Left lobe of liver (tissue), 2 donors: Measurements from ENCODE around the gene FFAR1. TPM values are rescaled to one million over a fixed set of nuclear protein-coding genes. Genes with fewer than 3 reads are reported as not detected.
"Not testable (repeated sequence)": the region's sequence is repeated elsewhere in the genome, so short reads cannot be mapped to it uniquely, and the experiment has no call there.

ENCODE experiments used
- ATAC-seq: fragments of 200-7000 bp; cut with Tn5 transposase; one replicate; pipeline ENCODE4 v1.9.1; 2020; ENCODE audit warnings: mild to moderate bottlenecking, moderate library complexity
- DNase-seq: peaks from one replicate; pipeline ENCODE4 v3.0.0-alpha.2; 2020; ENCODE audit warnings: low spot score
- total RNA-seq: library from RNA; stranded (reverse); gene quantifications from one replicate; pipeline ENCODE4 v1.2.1, GENCODE V29; 2021
- donor health status: DM: no; HTN: no; CAD: no; lungs with moderate emphysema.
- donor health status: DM: no; HTN: yes; CAD: no.

Gene FFAR1
- total RNA-seq, 1 donor from 2014 or later: not detected

GRCh38 chr19:35358834-35359233 lies 11.1 kb downstream of the FFAR1 start:
- ATAC-seq: not testable (repeated sequence)

DNA sequence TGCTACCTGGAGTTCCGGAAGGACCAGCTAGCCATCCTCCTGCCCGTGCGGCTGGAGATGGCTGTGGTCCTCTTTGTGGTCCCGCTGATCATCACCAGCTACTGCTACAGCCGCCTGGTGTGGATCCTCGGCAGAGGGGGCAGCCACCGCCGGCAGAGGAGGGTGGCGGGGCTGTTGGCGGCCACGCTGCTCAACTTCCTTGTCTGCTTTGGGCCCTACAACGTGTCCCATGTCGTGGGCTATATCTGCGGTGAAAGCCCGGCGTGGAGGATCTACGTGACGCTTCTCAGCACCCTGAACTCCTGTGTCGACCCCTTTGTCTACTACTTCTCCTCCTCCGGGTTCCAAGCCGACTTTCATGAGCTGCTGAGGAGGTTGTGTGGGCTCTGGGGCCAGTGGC lies 11.7 kb downstream of the FFAR1 start:
- ATAC-seq: not testable (repeated sequence)
- peak; percentile 37 for DNase-seq

More at GRCh38 chr19:35358834-35359233, 11.1 kb downstream of the FFAR1 start:
- DNase-seq: peak; percentile 43

DNA sequence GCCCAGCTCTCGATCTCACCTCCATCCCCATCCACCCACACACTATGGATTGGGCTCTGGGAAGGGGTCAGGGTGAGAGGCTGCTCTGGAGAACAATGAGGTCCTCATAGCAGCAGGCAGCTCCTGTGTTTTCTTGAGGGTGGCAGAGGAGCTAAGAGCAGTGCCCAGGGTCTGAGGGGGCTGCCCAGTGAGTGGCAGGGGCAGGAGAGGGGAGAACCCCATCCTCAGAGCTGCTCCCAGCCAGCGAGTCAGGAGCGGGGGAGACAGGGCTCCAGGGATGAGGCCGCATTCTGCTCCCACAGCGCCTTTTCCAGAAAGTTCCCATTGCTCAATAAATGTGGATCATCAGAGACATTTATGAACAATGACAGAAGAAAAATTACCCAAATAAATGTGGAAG lies 12.4 kb downstream of the FFAR1 start:
- ATAC-seq, DNase-seq: not testable (repeated sequence)

- ATAC-seq (no peak), DNase-seq (no peak)
These were observed 13.2 kb downstream of the FFAR1 start for GRCh38 chr19:35360880-35361420.

DNA sequence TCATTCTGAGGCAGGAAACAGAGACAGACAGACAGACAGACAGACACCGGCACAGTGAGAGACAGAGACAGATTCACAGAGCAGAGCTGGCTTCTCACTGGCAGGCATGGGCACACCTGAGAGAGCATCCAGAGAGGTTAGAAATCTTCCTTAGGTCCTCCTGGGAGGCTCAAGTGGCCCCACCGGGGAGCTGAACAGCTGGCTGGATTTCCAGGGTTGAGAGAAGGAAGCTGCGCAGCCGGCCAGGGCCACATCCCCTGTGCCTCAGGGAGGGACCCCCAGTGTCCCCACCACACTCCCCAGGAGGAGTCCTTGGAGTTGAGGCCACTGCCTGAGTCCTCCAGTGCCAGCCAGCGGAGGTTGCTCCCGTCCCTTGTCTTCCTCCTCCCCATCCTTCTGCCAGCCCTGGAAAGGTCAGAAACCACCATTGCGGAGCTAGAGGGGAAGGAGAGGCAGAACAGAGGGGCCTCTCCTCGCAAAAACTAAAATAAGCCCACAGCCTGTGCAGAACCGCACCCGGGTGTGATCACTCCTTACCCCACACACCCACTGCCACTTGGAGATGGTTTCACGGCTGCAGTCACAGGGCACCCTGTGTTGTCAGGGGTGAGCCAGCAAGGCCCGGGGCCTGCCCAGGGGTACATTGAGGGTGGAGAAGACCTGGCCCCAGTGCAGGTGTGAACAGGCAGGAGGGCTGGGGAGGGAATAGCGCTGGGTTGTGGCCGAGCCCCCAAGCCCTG lies 14.7 kb downstream of the FFAR1 start:
- no peak for DNase-seq
- ATAC-seq: no peak

- DNase-seq (peak; percentile 21), ATAC-seq (no peak)
These were observed 15.4 kb downstream of the FFAR1 start for GRCh38 chr19:35363001-35363590.

- ATAC-seq (no peak), DNase-seq (no peak)
These were observed 16.2 kb downstream of the FFAR1 start for GRCh38 chr19:35363711-35364425.

- no peak for DNase-seq
- no peak for ATAC-seq
These were observed 17.6 kb downstream of the FFAR1 start for GRCh38 chr19:35365303-35365702.

- ATAC-seq: no peak
- no peak for DNase-seq
These were observed 20.7 kb downstream of the FFAR1 start for GRCh38 chr19:35368378-35368777.

- ATAC-seq (no peak), DNase-seq (no peak)
These were observed 21.8 kb downstream of the FFAR1 start for GRCh38 chr19:35369522-35369921.

DNA sequence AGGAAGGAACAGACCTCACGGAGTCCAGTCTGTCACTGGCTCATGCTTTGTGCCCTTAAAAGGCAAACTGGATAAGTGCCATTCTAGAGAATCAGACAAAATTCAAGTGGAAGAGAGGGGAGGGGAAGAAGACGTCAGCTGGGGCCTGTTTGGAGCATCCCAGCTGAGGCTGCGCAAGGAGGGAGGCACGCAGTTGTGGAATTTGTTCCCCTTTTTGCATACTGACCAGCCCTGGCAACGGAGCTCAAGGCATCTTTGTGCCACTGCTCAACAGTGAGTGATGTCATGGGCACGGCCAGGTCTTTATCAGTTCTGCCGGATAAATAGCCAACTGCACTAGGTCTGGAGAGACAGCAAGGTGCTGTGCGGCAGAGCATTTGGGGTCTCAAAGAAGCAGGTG lies 23.0 kb downstream of the FFAR1 start, which contains the start of gene GPR42:
TSS of gene GPR42 (plus strand) at position 347 of the 400 bp plus-strand sequence. CDS start 292 bp downstream, outside the sequence.
- ATAC-seq (no peak), DNase-seq (no peak)

DNA sequence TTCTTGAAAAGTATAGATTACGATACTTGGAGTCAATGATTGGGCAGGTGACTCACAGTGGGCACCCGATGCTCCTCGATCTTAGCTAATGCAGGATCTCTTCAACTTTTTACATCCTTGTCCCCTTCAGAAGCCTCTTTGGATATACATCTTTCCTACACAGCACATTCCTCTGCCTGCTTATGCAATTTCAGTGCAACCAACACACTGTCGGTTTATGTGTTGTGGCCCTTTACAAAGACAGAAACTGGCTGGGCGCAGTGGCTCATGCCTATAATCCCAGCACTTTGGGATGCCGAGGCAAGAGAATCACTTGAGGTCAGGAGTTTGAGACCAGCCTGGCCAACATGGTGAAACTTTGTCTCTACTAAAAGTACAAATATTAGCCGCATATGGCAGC lies 25.8 kb downstream of the FFAR1 start:
- ATAC-seq (no peak), DNase-seq (no peak)

- not testable (repeated sequence) for ATAC-seq
These were observed 26.3 kb downstream of the FFAR1 start for GRCh38 chr19:35374031-35374430.

DNA sequence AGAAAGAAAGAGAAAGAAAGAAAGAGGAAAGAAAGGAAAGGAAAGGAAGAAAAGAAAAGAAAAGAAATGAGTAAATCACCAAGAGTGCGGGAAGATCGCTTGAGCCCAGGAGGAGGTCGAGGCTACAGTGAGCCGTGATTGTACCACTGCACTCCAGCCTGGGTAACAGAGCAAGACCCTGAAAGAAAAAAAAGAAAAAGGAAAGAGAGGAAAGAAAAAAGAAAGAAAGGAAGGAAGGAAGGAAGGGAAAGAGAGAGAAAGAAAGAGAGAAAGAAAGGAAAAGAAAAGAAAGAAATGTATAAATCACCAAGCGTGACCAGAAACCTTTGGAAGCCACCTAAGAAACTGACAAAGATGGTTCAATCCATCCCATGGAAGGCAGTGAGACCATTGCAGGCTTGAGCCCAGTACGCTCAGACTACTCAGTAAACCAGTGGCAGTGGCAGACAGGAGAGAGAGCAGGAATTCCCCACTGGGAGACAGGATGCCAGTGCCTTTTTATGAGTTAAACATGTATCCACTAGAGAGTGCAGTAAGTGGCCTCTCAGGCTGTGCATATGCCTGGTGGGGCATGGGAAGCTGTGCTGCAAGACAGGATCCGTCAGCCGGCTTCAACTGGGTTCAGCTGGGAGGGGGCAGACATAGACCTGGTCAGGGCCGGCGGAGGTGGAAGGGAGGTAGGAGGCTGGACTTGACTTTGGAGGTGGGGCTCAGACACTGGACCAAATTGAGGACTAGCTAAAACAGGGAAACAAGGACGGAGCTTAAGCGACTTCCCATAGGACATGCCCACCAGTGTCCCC lies 28.0 kb downstream of the FFAR1 start:
- no peak for DNase-seq
- no peak for ATAC-seq

More at GRCh38 chr19:35374031-35374430, 26.3 kb downstream of the FFAR1 start:
- DNase-seq: not testable (repeated sequence)

GRCh38 chr19:35377656-35378055 lies 30.0 kb downstream of the FFAR1 start:
- no peak for DNase-seq

DNA sequence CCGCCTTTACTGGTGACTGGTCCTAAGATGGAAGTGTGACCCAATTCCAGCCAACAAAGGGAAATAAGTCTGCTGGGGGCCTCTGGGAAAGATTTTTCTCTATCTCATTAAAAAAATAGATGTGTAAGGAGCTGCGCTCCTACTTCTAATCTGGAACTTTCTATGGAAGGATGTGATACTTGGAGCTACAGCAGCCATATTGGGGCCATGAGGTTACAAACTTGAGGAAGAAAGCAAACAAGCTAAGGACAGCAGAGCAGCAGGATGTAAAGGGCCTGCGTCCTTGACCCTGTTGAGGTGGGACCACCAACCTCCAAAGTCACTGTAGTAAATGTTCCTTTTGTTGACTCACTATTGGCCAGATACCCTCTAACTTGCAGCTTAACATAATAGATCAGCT lies 30.7 kb downstream of the FFAR1 start:
- DNase-seq (no peak), ATAC-seq (no peak)

More at GRCh38 chr19:35377656-35378055, 30.0 kb downstream of the FFAR1 start:
- no peak for ATAC-seq

- not testable (repeated sequence) for ATAC-seq, DNase-seq
These were observed 31.8 kb downstream of the FFAR1 start for GRCh38 chr19:35379545-35379944.

DNA sequence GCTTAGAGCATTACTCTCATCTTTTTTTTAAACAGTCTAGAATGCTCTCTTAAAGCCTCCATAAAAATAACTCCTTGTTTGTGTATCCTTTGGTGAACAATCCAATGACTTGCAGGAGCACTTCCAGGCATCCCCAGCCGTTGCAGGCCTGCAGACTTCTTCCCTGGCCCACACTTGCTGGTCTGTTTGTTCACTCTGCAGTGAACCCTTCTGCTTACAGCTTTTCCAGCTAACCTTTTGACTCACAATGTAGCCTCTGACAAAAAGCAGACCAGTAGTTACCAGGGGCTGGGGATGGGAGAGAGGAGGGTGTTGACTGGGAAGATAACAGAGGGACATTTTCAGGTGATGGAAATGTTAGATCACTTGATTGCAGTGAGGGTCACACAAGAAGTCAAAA lies 32.3 kb downstream of the FFAR1 start:
- peak; percentile 80 for ATAC-seq

GRCh38 chr19:35380450-35381124 lies 32.9 kb downstream of the FFAR1 start:
- peak; percentile 90 for ATAC-seq
- peak; percentile 70 for DNase-seq

More for the DNA sequence above, 32.3 kb downstream of the FFAR1 start:
- peak; percentile 45 for DNase-seq

GRCh38 chr19:35381318-35381717 lies 33.6 kb downstream of the FFAR1 start:
- ATAC-seq (no peak), DNase-seq (no peak)
